HG03558 (cell line): ENCODE measurements around the gene TNK2.
"Not testable (repeated sequence)": the region's sequence is repeated elsewhere in the genome, so short reads cannot be mapped to it uniquely, and the experiment has no call there.

Experiments used
- ATAC-seq: cut with Tn5 transposase; IDR thresholded peaks from one replicate; pipeline ENCODE4 v1.9.1; 2021; ENCODE audit warnings: moderate number of reproducible peaks; ENCODE audit not compliant: unreplicated experiment; ENCODE audit errors: extremely low read depth

TNK2 gene

GRCh38 chr3:195825857-195826804 lies 82.2 kb downstream of the TNK2 start:
- no peak for ATAC-seq

DNA sequence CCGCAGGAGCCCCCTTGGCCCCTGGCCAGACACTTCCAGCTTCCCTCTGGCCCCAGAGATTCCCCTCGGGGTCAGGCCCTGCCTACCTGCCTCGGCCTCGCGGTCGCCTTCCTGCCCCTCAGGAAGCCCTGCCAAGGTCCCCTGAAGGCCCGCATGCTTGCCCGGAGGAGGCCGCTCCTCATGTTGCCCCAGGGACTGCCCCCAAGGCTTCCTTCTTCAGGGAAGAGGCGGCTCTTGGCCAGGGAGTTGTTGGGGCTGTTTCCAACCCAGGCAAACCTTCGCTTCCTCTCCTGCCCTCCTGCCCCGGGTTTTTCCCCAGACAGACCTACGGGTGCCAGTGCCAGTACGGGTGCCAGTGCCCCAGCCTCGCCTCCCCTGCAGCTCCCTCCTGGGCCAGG lies 83.2 kb downstream of the TNK2 start:
- no peak for ATAC-seq

- not testable (repeated sequence) for ATAC-seq
Measured at GRCh38 chr3:195824425-195825190, 83.7 kb downstream of the TNK2 start.

DNA sequence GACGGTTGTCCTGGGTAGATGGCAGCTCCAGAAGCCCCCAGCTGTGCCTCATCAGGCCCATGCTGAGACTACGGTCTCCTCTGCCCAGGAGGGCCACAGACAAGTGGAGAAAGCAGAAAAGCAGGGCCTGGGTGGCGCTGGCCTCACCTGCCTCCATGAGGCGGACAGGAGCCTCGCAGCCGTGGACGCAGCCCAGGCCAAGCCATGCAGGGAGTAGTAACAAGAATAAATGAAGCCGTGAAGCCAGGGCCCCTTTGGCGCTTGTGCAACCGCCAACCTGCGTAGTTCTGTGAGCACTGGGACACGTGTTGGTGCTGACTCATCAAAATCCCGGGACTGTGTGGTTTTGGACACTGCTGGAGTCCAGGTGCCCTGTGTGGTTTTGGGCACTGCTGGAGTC lies 84.4 kb downstream of the TNK2 start:
- no peak for ATAC-seq

- ATAC-seq = no peak
Measured at GRCh38 chr3:195823280-195823679, 85.1 kb downstream of the TNK2 start.

GRCh38 chr3:195822131-195822696 lies 86.1 kb downstream of the TNK2 start:
- ATAC-seq = no peak

DNA sequence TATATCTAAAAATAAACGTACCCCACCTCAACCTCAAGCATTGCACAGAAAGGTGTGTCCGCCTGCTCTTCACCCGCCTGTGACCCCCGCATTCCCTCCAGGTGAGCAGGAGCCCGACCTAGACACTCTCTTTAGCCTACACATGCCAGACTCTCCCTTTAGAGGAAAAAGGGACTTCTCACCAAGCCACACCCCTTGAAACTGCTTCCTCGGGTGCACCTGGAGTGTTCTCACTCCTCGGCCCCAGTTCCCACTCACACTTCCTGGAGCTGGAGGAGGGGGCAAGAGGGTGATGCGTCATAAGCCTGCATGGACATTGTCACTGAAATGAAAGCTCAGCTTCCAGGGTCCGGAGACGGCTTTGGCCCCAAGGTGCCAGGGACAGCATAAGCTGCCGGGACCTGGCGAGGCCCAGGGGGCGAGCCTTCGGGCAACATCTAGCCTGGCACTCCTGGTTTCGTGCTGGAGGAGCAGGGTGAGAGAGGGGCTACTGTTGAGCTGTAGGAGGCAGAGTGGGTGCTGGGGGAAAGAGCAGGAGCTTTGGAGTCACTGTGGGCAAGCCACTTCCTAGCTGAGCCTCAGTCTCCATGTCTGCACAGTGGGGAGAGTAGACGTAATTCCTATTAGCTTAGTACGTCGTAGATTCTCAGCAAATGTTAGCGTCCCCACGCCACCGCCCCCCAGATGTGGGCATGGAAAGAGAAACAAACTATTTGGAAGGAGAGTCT lies 86.8 kb downstream of the TNK2 start:
- ATAC-seq = no peak

DNA sequence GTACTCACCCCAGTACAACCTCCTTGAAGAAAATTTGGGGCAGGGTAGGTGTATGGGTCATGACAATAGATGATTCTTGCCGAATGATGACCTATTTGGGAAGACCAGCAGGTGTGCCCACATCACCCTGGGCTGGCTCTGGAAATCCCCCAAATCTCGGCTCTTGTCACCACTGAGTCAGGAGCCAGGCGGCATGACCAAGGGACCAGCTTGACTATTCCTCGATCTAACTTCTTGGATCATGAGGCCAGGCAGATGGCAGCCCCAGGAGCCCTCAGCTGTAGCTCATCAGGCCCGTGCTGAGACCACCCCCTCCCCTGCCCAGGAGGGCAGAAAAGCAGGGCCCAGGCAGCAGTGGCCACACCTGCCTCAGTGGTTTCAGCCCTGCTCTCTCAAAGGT lies 87.5 kb downstream of the TNK2 start:
- no peak for ATAC-seq

GRCh38 chr3:195820186-195820585 lies 88.2 kb downstream of the TNK2 start:
- no peak for ATAC-seq

DNA sequence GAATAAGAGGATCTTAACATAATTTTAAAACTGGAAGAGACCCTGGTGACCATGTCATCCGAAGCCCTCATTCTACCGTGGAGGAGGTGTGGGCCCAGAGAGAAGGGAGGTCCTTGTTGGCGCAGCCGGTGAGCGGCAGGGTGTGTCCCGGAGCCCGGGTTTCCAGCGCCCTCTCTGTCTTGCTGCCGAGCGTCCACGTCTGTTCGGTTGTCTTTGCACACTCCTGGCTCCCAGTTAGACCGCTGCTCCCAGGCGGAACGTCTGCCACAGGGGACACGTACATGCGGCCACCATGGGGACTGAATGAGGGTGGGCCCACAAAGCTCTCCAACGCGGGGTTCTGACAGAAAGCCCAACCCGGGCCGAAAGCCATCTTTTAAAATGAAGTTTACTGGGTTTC lies 90.0 kb downstream of the TNK2 start:
- ATAC-seq = no peak

GRCh38 chr3:195817578-195818135 lies 90.7 kb downstream of the TNK2 start:
- no peak for ATAC-seq

DNA sequence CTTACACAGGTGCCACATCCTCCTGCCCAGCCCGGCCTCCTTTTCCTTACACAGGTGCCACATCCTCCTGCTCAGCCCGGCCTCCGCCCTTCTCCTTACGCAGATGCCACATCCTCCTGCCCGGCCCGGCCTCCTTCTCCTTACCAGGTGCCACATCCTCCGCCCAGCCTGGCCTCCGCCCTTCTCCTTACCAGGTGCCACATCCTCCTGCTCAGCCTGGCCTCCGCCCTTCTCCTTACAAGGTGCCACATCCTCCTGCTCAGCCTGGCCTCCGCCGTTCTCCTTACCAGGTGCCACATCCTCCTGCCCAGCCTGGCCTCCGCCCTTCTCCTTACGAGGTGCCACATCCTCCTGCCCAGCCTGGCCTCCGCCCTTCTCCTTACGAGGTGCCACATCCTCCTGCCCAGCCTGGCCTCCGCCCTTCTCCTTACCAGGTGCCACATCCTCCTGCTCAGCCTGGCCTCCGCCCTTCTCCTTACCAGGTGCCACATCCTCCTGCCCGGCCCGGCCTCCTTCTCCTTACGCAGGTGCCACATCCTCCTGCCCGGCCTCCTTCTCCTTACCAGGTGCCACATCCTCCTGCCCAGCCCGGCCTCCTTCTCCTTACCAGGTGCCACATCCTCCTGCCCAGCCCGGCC lies 92.0 kb downstream of the TNK2 start:
- ATAC-seq = not testable (repeated sequence)

DNA sequence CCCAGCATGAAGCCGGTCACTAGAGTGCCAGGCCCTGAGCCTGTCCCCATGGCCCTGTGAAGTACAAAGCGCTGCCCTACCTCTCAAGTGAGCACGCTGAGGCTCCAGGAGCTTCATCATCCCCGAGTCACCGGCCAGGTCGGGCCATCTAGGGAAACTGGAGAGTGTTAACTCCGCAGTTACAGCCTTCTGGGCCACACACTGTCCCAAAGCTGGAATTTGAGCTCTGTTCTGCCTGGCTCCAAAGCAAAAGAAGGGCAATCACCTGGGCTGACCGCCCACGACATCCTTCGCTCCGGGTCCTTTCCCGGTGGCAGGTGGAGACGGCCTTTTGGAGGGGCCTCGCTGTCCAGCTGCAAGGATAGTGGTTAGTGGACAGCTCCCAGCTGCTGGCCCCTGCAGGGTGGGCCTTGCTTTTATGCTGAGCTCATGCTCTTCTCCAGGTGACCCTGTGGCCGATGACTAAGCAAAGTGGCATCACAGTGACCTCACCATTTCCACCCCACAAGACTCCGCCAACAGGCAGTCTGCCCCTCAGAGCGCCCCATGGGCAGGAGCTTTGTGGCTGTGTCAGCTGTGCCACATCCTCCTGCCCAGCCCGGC lies 93.1 kb downstream of the TNK2 start:
- ATAC-seq = no peak

DNA sequence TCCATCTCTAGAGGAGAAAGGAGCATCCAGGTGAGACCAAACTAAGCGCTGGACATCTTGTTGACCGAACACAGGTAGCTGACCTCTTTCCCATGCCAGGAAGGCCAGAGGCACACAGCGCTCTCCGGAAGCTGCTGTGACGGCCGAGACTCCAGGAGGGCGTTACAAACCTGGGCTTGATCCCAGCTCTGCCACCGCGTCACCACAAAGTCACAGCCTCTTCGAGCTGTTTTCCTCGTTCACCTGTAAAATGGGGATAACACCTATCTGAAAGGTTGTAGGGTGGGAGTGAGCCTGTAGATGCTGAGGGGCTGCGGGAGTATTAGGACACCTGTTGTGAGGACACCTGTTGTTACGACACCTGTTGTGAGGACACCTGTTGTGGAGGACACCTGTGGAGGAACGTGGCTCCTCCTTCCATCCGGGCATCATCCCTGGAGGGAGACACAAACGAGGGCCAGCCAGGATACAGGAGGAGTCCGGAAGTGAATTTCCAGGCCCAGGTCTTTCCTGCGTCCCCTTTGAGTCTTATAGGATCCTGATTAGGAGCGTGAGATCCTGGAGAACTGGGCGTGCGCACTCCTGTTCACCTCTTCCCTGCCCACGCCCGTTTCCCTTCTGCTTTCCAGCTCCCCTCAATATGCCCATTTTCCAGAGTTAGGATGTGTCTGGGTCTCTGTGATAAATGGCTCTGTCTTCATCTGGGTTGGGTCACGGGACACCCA lies 94.3 kb downstream of the TNK2 start:
- no peak for ATAC-seq
